PC-3 (cell line): Measurements from ENCODE around the gene UNC93B1. TPM values are rescaled to one million over a fixed set of nuclear protein-coding genes. Genes with fewer than 3 reads are reported as not detected.

ENCODE experiments used
- ATAC-seq: fragments of 200-7000 bp; cut with Tn5 transposase; 2 replicates; pipeline ENCODE4 v1.9.1; 2020; ENCODE audit warnings: mild to moderate bottlenecking, moderate library complexity
- BruUV-seq: library from RNA; stranded (reverse); fragments of 400-500 nt; replicated peaks from 2 replicates; lab custom pipeline; 2021; lab: Mats Ljungman, UMichigan
- CTCF ChIA-PET: fragments of 300-600 bp; sonication (Branson Sonifier 250); formaldehyde crosslinking; loops from one replicate; lab custom pipeline; 2022; ENCODE audit warnings: antibody characterized with exemption; lab: Charles Lee
- POLR2A ChIA-PET: fragments of 300-600 bp; sonication (Branson Sonifier 250); formaldehyde crosslinking; loops from one replicate; lab custom pipeline; 2022; ENCODE audit warnings: antibody characterized with exemption; ENCODE audit not compliant: unreplicated experiment; lab: Charles Lee
- DNase-seq: peaks from one replicate; pipeline ENCODE4 v3.0.0-alpha.2; 2015
- H2AFZ ChIP-seq: fragments of 300-600 bp; sonication (generic); 2 replicates; pipeline ENCODE4 v1.6.0; 2016; ENCODE audit warnings: antibody characterized with exemption, low read length
- H3F3A ChIP-seq: fragments of 300-600 bp; sonication (generic); one replicate; pipeline ENCODE4 v1.6.0; 2017; ENCODE audit warnings: antibody characterized with exemption, low read length, control low read depth, mild to moderate bottlenecking; ENCODE audit not compliant: unreplicated experiment
- H3K27ac ChIP-seq: fragments of 300-600 bp; sonication (generic); 2 replicates; pipeline ENCODE4 v1.5.1; 2016; ENCODE audit warnings: mild to moderate bottlenecking, low read length
- H3K27me3 ChIP-seq: fragments of 300-600 bp; sonication (generic); 2 replicates; pipeline ENCODE4 v1.6.1; 2016; ENCODE audit warnings: low read length, mixed read lengths
- H3K36me3 ChIP-seq: fragments of 300-600 bp; sonication (generic); 2 replicates; pipeline ENCODE4 v1.6.1; 2016; ENCODE audit warnings: low read depth, mixed run types, low read length, mixed read lengths
- H3K4me1 ChIP-seq: fragments of 300-600 bp; sonication (generic); 2 replicates; pipeline ENCODE4 v1.5.1; 2016; ENCODE audit warnings: low read length; ENCODE audit not compliant: insufficient read depth
- H3K4me2 ChIP-seq: fragments of 300-600 bp; sonication (generic); 2 replicates; pipeline ENCODE4 v1.6.0; 2016; ENCODE audit warnings: low read length
- H3K4me3 ChIP-seq: fragments of 300-600 bp; sonication (generic); 2 replicates; pipeline ENCODE4 v1.5.1; 2016; ENCODE audit warnings: mild to moderate bottlenecking, low read length, mixed read lengths
- H3K79me2 ChIP-seq: fragments of 300-600 bp; sonication (generic); 2 replicates; pipeline ENCODE4 v1.6.1; 2017; ENCODE audit warnings: low read length, mixed read lengths
- H3K9ac ChIP-seq: fragments of 300-600 bp; sonication (generic); 2 replicates; pipeline ENCODE4 v1.6.0; 2016; ENCODE audit warnings: mild to moderate bottlenecking, low read length
- H3K9me2 ChIP-seq: fragments of 300-600 bp; sonication (generic); replicated peaks from 2 replicates; pipeline ENCODE4 v1.6.1; 2016; ENCODE audit warnings: mixed run types, low read length, mixed read lengths
- H3K9me3 ChIP-seq: fragments of 300-600 bp; sonication (generic); 2 replicates; pipeline ENCODE4 v1.6.1; 2016; ENCODE audit warnings: low read length, mixed read lengths
- H4K20me1 ChIP-seq: fragments of 300-600 bp; sonication (generic); 2 replicates; pipeline ENCODE4 v1.6.1; 2016; ENCODE audit warnings: low read length, mixed read lengths
- EZH2 ChIP-seq: fragments of 300-600 bp; sonication (generic); IDR thresholded peaks from one replicate; pipeline ENCODE4 v1.6.1; 2017; ENCODE audit warnings: antibody characterized with exemption, mild to moderate bottlenecking, low read length; ENCODE audit not compliant: unreplicated experiment
- EZH2phosphoT487 ChIP-seq: fragments of 300-600 bp; sonication (generic); IDR thresholded peaks from 2 replicates; pipeline ENCODE4 v1.6.1; 2018; ENCODE audit warnings: mild to moderate bottlenecking, antibody characterized with exemption, low read length, borderline replicate concordance
- intact Hi-C: fragments of 100-400 bp; cut with micrococcal nuclease; formaldehyde crosslinking; loops from 2 replicates; pipeline ENCODE4 v1.9.0; 2023
- total RNA-seq: library from RNA; depleted of rRNA; stranded (reverse); fragments of >200 nt; gene quantifications from 2 replicates; pipeline ENCODE4 v1.2.3, GENCODE V29; 2014
- TF ChIP-seq, protein P1 (sequence below): fragments of 300-600 bp; sonication (generic); conservative IDR thresholded peaks from 2 replicates; pipeline ENCODE4 v1.5.1; 2017; ENCODE audit warnings: antibody characterized with exemption, low read depth, mild to moderate bottlenecking, low read length

The UNC93B1 gene
- total RNA-seq, 1 experiment from 2014 or later, result 66.8 TPM

DNA sequence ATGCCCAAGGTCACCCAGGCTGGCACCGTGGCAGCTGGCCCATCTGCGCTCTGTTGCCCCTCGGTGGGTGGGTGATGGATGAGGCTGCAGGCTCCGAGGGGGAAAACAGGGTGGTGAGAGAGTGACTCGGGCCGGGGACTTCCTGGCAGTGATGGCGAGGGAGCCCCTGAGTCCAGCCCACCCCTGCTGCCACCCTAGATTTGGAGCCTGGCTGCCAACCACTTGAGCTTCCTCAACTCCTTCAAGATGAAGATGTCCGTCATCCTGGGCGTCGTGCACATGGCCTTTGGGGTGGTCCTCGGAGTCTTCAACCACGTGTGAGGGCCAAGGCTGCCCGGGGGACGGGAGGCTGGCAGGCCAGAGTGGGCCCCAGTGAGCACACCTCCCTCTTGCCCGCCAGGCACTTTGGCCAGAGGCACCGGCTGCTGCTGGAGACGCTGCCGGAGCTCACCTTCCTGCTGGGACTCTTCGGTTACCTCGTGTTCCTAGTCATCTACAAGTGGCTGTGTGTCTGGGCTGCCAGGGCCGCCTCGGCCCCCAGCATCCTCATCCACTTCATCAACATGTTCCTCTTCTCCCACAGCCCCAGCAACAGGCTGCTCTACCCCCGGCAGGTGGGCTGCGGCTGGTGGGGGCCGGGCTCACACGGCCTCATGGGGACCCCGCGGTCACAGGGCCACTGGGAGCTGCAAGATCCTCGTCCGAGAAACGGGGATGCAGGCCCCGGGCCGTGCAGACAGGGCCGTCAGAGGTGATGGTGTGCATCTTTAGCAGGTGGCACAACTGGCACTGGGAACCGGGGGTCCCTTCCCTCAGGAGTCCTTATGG, 45.0 kb upstream of the UNC93B1 start:
- no peak overlapping the region for H3K4me2 ChIP-seq
- ChIA-PET POLR2A (no interaction called here), CTCF (no interaction called here)
- H3K9me2 ChIP-seq, result no peaks in the 10 kb centered on the region
- H3K4me3 ChIP-seq, result no peak overlapping the region
- no peaks in the 10 kb centered on the region for H3K4me1 ChIP-seq
- TF ChIP-seq EZH2 (no peak), EZH2phosphoT487 (no peak)
- TF ChIP-seq, protein P1, sequence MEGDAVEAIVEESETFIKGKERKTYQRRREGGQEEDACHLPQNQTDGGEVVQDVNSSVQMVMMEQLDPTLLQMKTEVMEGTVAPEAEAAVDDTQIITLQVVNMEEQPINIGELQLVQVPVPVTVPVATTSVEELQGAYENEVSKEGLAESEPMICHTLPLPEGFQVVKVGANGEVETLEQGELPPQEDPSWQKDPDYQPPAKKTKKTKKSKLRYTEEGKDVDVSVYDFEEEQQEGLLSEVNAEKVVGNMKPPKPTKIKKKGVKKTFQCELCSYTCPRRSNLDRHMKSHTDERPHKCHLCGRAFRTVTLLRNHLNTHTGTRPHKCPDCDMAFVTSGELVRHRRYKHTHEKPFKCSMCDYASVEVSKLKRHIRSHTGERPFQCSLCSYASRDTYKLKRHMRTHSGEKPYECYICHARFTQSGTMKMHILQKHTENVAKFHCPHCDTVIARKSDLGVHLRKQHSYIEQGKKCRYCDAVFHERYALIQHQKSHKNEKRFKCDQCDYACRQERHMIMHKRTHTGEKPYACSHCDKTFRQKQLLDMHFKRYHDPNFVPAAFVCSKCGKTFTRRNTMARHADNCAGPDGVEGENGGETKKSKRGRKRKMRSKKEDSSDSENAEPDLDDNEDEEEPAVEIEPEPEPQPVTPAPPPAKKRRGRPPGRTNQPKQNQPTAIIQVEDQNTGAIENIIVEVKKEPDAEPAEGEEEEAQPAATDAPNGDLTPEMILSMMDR, result no peak
- intact Hi-C loops, result no loop called here
- H3K9me3 ChIP-seq, result no peaks in the 10 kb centered on the region
- no peak overlapping the region for H3K9ac ChIP-seq
- no peak overlapping the region for H2AFZ ChIP-seq
- H3K79me2 ChIP-seq, result no peaks in the 10 kb centered on the region
- no peak overlapping the region for H3K27ac ChIP-seq
- no peaks in the 10 kb centered on the region for H3K27me3 ChIP-seq
- DNase-seq, result no peak
- peaks cover 17% of the 10 kb centered on the region; the same call in 1 of the 2 replicates for H3K36me3 ChIP-seq
- ATAC-seq, result no peak
- H3F3A ChIP-seq, result no peaks in the 10 kb centered on the region
- BruUV-seq, result no TSS peak
- H4K20me1 ChIP-seq, result no peaks in the 10 kb centered on the region

DNA sequence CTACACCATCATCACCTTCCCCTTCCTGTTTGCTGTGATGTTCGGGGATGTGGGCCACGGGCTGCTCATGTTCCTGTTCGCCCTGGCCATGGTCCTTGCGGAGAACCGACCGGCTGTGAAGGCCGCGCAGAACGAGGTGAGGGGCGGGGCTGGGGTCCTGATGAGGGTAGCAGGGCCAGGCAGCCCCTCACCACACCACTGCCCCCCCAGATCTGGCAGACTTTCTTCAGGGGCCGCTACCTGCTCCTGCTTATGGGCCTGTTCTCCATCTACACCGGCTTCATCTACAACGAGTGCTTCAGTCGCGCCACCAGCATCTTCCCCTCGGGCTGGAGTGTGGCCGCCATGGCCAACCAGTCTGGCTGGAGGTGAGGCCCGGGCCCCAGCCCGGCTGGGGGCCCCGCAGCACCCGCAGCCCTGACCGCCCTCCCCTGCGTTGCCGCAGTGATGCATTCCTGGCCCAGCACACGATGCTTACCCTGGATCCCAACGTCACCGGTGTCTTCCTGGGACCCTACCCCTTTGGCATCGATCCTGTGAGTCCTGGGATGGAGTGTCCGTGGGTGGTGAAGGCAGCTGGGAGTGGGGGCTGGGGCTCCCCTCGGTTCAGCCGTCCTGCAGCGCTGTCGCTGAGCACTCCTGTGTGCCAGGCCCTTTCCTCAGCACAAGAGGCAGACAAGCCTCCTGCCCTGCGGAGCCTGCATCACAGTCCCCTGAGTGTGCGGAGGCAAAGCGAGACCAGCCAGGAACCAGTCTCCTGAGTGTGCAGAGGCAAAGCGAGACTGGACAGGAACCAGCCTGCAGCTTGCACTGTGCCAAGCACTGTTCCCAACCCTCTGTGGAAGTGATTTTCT, 43.8 kb upstream of the UNC93B1 start:
- Histone ChIP-seq H3K9me2 (no peaks in the 10 kb centered on the region), H3F3A (no peaks in the 10 kb centered on the region), H3K27ac (no peak overlapping the region), H3K36me3 (peaks cover 12% of the 10 kb centered on the region; the same call in 1 of the 2 replicates), H3K9me3 (no peaks in the 10 kb centered on the region), H3K9ac (no peak overlapping the region), H4K20me1 (no peaks in the 10 kb centered on the region), H3K27me3 (no peaks in the 10 kb centered on the region), H3K79me2 (no peaks in the 10 kb centered on the region), H3K4me2 (no peak overlapping the region), H2AFZ (no peak overlapping the region), H3K4me1 (no peaks in the 10 kb centered on the region), H3K4me3 (no peak overlapping the region)
- intact Hi-C loops, result no loop called here
- no TSS peak for BruUV-seq
- ChIA-PET CTCF (no interaction called here), POLR2A (no interaction called here)
- ATAC-seq, result no peak
- TF ChIP-seq EZH2, result no peak
- TF ChIP-seq, protein P1, result no peak
- TF ChIP-seq EZH2phosphoT487, result no peak
- no peak for DNase-seq
